Astrocyte of the spinal cord (primary cell): ENCODE data around the gene TCF12.

Experiments
- DNase-seq: peaks from one replicate; pipeline ENCODE4 v3.0.0; 2011; ENCODE audit warnings: low read depth, low spot score
- H3K4me3 ChIP-seq: 2 replicates; pipeline ENCODE4 v1.5.1; 2011; ENCODE audit warnings: low read depth, mild to moderate bottlenecking, low read length, moderate library complexity
- in situ Hi-C: cut with HindIII; loops from 2 replicates; pipeline ENCODE4 v1.10.0; 2017; ENCODE audit warnings: low sequenced_read_pairs
- TF ChIP-seq, protein P1 (sequence below): IDR thresholded peaks from 2 replicates; pipeline ENCODE4 v1.5.1; 2012; ENCODE audit warnings: low read depth, mild to moderate bottlenecking, low read length, inconsistent platforms

TCF12 gene

GRCh38 chr15:57309856-57310760 lies 391.7 kb downstream of the TCF12 start:
- H3K4me3 ChIP-seq: no peak overlapping the region
- in situ Hi-C loops: no loop called here
- TF ChIP-seq, protein P1, sequence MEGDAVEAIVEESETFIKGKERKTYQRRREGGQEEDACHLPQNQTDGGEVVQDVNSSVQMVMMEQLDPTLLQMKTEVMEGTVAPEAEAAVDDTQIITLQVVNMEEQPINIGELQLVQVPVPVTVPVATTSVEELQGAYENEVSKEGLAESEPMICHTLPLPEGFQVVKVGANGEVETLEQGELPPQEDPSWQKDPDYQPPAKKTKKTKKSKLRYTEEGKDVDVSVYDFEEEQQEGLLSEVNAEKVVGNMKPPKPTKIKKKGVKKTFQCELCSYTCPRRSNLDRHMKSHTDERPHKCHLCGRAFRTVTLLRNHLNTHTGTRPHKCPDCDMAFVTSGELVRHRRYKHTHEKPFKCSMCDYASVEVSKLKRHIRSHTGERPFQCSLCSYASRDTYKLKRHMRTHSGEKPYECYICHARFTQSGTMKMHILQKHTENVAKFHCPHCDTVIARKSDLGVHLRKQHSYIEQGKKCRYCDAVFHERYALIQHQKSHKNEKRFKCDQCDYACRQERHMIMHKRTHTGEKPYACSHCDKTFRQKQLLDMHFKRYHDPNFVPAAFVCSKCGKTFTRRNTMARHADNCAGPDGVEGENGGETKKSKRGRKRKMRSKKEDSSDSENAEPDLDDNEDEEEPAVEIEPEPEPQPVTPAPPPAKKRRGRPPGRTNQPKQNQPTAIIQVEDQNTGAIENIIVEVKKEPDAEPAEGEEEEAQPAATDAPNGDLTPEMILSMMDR: no peak
- no peak for DNase-seq

DNA sequence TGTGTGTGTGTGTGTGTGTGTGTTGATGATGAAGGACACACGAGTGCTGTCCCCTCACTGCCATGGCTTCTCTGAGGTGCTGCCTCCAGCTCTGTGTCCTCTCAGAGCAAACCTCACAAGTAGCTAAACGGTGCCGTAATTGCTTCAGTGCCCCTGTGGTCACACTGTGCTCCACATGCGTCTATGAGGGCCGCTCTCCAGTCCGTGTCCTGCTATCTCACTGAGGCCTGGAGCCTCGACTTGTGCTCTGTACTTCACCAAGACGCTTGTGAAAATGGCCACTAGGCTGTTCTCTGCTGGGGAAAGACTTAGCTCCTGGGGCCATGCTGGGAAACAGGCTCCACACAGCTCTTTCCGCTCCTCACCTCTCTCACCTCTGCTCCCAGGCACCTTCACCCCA lies 392.4 kb downstream of the TCF12 start:
- H3K4me3 ChIP-seq: no peak overlapping the region
- no peak for DNase-seq
- in situ Hi-C loops: no loop called here
- TF ChIP-seq, protein P1: no peak

GRCh38 chr15:57312006-57312317 lies 393.5 kb downstream of the TCF12 start:
- in situ Hi-C loops: no loop called here
- DNase-seq: no peak
- no peak overlapping the region for H3K4me3 ChIP-seq
- TF ChIP-seq, protein P1: no peak

GRCh38 chr15:57312318-57313133 lies 394.1 kb downstream of the TCF12 start:
- TF ChIP-seq, protein P1: no peak
- H3K4me3 ChIP-seq: no peak overlapping the region
- in situ Hi-C loops: no loop called here
- DNase-seq: no peak

GRCh38 chr15:57313134-57313483 lies 394.7 kb downstream of the TCF12 start:
- no peak overlapping the region for H3K4me3 ChIP-seq
- in situ Hi-C loops: no loop called here
- DNase-seq: no peak
- TF ChIP-seq, protein P1: no peak

DNA sequence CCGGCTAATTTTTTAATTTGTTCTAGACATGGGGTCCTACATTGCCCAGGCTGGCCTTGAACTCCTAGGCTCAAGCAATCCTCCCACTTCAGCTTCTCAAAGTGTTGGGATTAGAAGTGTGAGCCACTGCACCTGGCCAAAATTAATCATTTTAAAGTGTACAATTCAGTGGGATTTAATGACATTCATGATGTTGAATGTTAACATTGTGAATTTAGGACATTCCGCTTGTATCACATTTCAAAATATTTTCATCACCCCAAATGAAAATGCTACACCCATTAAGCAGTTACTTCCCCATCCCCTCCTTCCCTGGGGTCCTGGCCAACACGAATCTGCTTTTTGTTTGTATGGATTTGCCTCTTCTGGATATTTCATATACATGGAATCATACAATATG lies 395.8 kb downstream of the TCF12 start:
- TF ChIP-seq, protein P1: no peak
- H3K4me3 ChIP-seq: no peak overlapping the region
- DNase-seq: no peak
- in situ Hi-C loops: no loop called here
